ENCODE results near the gene ZNF836.

Gene ZNF836

DNA sequence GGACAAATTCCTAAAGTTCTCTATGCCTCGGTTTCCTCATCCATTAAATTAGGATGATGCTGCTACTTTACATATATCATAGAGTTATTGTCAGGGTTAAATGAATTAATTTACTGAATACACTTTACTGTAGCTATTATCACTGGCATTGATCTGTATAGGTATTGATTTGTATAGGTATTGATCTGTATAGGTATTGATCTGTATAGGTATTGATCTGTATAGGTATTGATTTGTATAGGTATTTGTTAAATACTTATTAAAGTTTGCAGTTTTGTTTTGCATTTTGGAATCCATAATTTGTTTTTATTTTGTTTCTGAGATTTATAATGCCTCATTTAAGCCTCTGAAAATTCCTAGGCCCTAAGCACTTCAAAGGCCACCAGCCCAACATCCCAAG, 16.0 kb upstream of the ZNF836 start:
- no peak for DNase-seq

DNA sequence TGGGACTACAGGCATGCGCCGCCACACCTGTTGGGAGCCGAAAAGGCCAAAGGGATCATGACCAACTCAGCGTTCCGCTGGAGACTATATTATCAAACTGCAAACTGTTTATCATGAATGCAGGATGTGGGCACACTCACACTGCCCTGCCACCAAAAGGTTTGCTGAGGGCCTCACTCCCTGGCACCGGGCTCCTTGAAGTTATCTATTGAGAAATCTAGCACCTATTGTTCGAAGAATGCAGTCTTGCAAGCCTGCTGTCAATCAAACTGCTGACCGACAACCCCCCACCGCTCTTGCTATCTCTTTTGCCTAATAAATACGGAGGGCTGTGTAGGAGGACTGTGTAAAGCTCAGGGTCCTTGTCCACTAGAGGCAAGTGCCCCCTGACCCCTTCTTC, 5.2 kb upstream of the ZNF836 start:
- DNase-seq: no peak

DNA sequence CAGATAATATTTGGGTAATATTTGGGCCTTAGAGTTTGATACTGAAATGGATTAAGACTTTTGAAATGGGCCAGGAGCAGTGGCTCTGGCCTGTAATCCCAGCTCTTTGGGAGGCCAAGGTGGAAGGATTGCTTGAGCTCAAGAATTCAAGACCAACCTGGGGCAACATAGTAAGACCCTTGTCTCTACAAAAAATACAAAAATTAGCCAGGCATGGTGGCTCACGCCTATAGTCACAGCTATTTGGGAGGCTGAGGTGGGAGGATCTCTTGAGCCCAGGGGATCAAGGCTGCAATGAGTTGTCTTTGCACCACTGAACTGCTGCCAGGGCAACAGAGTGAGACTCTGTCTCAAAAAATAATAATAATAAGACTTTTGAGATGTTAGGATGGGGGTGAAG, 926 bp upstream of the ZNF836 start:
- no peak for DNase-seq

DNA sequence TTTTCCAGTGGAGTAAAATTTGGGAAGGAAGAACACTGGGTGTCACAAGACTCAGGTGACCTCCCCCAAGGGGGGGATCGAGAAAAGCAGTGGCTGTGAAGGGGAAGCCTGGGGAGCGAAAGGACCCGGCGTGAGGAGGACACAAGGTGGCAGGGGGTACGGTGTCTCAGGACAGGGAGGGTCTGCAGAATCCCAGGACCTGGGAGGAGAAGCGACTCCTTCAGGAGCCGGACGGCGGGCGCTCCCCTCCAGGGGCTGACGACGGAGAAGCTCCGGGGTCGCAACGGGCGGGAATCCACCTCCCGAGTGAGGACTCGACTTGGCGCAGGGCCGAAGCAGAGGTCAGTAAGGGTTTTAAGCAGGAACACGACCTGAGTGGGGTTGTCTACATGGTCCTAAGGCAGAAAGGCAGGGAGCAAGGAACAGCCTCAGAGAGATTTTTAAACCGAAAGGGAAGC, 529 bp downstream of the ZNF836 start:
- no peak for DNase-seq

DNA sequence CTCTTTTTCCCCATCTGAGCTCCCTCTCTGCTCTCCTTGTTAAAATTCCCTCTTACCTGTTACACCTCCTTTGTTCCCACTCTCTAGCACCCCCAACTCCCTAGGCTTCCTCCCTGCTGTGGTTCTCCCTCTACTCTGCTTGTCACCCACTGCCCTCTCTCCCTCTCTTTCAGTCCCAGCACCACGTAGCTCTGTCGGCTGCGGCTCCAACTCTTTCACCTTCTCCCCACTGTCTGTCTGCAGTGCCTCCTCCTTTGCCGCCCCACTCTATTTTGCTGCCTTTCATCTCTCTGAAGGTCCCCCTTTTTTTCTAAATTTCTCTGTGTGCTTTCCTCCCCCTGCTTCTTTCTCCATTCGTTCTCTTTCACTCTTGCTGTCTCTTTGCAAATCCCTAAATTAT, 1.1 kb downstream of the ZNF836 start:
- no peak for DNase-seq

DNA sequence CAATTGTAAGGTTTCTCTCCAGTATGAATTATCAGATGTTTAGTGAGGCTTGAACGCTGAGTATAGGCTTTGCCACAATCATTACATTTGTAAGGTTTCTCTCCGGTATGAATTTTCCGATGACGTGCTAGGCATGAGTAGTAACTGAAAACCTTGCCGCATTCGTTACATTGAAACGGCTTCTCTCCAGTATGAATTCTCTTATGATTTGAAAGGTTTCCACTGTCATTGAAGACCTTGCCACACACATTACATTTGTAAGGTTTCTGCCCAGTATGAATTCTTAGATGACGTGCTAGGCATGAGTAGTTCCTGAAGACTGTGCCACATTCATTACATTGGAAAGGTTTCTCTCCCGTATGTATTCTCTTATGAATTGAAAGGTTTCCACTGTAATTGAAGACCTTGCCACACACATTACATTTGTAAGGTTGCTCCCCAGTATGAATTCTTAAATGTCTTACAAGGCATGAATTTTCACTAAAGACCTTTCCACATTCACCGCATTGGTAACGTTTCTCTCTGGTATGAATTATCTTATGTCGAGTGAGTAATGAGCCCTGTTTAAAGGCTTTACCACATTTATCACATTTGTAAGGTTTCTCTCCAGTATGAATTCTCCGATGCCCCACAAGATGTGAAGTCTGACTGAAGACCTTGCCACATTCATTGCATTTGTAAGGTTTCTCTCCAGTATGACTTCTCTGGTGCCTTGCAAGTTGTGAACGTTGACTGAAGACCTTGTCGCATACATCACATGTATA, 15.6 kb downstream of the ZNF836 start:
- DNase-seq: no peak

DNA sequence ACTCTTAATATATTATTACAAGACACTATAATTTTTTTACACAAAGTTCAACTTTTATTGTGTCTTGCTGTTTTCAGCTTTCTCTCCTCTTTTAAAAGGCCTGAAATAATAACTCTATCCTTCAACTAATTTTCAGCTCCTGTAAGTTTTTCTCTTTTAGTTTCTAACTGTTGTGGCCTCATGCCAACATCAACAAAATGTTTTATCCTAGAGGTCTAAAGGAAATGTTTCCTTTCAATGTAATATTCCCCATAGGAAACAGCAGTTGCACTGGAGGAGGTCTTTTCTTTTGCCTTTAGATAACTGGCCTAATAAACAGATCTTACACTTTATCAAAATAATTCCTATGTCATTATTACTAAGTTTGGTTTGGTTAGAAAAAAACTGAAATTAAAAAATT, 23.2 kb downstream of the ZNF836 start:
- no peak for DNase-seq

DNA sequence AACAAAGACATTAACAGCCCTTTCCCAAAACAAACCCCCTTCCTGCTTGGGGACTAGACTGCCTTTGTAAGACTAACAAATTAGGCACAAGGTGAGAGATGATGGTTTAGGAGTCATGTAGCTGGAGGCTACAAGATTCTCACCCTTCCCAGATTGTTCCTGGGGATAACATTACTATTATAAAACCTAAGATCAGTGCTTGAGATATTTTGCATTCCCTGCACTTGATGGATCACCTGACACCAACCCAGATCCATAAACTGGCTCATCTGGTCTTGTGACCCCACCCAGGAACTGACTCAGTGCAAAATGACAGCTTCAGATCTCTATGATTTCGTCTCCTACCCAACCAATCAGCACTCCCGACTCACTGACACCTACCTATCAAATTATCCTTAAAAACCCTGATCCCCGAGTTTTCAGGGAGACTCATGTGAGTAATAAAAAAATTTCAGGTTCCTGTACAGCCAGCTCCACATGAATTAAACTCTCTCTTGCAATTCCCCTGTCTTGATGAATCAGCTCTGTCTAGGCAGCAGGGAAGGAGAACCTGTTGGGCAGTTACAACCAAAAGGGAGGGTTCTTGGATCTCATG, 29.3 kb downstream of the ZNF836 start:
- no peak for DNase-seq

DNA sequence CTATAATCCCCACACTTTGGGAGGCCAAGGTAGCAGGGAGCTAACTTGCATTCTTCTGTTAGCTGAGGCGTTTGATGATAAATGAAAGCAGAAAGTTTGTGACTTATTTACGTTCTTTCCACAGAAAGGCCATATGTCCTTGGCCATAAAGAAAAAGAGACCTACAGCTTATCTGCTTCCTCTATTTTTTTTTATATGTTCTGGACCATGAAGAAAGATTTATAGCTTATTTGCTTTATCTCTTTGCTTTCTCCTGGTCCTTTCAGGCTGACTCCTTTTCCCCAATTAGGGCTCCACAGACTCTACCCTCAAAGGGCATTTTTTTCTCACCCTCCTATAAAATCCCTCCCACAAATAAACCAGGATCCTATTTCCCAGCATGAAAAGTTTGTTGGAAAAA, 30.2 kb downstream of the ZNF836 start:
- no peak for DNase-seq

DNA sequence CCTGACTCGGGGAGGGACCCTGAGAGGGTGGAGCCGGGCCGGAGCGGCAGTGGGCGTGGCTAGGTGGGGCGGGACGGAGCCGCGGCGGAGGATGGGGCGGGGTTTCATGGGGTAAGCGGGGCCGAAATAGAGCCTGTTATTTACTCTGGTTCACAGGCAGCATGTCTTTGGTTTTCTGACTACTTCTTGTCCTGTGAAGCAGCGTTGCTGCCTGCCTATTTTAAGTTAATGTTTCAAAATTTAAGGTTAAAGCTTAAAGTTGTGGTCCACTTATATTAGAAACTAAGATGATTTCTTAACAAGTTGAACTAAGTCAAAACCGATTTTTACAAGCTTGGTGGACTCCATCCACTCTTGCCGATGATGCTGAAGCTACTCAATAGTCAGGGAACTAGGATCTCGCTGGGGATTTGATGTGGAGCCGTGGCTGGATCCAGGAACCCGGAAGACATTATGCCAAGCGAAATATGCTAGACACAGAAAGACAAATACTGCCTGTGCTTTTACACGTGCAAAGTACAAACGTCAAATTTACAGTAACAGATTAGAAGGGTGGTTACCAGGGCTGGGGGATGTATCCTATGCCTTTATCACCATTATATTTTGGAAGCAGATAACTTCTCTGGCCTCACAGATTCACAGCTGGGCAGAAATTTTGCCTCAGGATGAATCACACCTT, 31.2 kb downstream of the ZNF836 start:
- DNase-seq: peak in 1 of 2 experiments; percentile 89

DNA sequence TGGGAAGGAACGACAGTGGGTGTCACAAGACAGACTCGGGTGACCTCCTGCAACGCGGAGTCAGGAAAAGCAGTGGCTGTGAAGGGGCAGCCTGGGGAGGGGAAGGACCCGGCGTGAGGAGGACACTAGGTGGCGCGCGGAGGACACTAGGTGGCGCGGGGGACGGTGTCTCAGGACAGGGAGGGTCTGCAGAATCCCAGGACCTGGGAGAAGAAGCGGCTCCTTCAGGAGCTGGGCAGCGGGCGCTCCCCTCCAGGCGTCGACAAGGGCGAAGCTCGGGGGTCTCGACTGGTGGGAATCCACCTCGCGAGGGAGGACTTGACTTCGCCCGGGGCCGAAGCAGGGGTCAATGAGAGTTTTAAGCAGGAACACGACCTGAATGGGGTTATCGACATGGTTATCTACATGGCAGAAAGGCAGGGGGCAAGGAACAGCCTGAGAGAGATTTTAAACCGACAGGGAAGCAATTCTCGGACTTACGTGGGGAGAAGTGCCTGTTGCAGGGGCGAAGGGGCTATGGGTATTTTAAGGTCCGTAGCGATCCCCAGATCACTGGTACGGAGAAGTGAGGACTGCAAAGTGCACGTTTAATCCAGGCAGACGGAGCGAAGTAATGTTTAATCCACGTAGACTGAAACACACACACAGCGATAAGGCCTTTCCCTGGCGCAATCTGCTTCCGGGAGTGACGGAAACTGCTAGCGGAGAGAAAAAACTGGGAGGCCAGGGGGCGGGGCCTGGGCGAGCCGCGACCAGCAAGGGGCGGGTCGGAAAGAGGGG, 32.0 kb downstream of the ZNF836 start, which contains the start of gene ZNF616:
Gene ZNF616 (minus strand): TSS at position 687 of the 780 bp plus-strand sequence. CDS start 9,426 bp downstream, outside the sequence.
- DNase-seq: peak; percentile 58 to 87

DNA sequence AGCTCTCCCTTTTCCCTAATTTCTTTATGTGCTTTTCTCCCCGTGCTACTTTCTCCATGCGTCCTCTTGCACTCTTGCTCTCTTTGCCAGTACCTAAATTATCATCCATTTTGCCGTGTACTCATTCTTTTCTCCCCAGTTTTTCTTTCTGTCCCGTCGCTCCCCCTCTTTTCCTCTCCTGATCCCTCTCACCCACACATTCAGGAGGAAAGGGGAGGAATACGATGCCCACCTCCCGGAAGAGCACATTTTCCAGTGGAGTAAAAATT, 32.5 kb downstream of the ZNF836 start:
- no peak for DNase-seq

DNA sequence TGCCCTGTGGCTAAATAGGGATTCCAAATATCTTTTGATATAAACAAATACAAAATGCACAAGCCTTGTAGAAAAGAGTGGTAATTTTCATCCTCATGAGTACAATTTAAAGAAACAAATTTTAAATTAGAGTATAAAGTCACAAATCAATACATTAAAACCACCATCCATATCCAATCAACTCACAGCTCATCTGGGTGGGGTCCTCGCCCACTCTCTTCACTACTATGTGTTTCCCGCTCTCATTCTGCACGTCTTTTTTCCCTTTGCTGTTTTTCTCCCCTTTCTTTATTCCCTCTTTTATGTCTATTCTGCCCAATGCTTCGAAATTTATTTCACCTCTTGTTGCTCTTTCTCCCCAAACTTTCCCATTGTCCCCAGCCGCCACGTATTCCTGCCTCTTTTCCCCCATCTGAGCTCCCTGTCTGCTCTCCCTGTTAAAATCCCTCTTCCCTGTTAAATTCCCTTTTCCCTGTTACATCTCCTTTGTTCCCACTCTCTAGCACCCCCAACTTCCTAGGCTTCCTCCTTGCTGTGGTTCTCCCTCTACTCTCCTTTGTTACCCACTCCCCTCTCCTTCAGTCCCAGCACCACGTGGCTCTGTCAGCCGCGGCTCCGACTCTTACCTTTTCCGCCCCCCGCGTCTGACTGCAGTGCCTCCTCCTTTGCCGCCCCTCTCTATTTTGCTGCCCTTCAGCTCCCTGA, 33.0 kb downstream of the ZNF836 start:
- DNase-seq: peak in 1 of 2 experiments; percentile 14

DNA sequence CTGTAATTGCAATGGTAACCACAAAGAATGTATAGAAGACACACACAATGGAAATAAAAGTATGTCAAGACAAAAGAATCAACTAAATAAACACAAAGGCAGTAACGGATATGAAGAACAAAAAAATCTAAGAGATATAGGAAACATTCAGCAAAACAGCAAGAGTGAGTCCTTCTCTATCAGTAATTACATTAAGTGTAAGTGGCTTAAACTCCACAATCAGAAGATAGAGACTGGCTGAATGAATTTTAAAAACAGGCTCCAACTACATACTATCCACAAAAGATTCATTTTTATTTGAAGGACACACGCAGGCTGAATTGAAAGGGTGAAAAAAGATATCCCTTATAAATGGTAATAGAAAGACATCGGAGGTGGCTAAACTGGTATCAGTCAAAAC, 51.1 kb downstream of the ZNF836 start:
- no peak for DNase-seq

DNA sequence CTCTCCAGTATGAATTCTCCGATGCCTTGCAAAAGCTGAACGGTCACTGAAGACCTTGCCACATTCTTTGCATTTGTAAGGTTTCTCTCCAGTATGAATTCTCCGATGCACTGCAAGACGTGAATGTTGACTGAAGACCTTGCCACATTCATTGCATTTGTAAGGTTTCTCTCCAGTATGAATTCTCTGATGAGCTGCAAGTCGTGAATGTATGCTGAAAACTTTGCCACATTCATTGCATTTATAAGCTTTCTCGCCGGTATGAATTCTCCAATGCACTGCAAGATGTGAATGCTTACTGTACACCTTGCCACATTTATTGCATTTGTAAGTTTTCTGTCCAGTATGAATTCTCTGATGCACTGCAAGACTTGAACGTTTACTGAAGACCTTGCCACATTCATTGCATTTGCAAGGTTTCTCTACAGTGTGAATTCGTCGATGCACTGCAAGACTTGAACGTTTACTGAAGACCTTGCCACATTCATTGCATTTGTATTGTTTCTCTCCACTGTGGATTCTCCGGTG, 55.8 kb downstream of the ZNF836 start:
- no peak for DNase-seq

DNA sequence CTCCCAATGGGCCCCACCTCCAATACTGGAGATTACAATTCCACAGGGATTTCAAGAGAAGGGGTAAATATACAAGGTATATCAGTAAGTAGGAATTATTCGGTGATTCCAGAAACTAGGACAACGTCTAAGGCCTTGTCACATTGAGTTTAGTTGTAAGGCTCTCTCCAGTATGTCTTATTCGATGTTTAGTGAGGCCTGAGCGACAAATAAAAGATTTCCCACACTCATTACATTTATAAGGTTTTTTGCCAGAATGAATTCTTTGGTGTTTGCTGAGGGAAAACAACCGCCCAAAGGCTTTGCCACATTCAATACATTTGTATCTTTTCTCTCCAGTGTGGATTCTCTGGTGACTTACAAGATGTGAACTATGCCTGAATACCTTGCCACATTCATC, 56.7 kb downstream of the ZNF836 start:
- DNase-seq: no peak

DNA sequence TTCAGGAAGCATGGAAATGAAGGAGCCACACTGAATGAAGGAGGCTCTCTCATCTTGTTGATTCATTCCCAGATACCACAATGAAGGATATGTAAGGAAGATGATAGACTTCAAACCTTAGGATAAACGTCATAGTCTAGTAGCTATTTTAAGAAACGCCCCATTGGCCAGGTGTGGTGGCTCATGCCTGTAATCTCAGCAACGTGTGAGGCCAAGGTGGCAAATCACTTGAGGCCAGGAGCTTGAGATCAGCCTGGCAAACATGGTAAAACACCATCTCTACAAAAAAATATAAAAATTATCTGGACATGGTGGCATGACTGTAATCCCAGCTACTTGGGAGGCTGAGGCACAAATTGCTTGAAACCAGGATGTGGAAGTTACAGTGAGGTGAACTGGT, 58.8 kb downstream of the ZNF836 start:
- DNase-seq: no peak

DNA sequence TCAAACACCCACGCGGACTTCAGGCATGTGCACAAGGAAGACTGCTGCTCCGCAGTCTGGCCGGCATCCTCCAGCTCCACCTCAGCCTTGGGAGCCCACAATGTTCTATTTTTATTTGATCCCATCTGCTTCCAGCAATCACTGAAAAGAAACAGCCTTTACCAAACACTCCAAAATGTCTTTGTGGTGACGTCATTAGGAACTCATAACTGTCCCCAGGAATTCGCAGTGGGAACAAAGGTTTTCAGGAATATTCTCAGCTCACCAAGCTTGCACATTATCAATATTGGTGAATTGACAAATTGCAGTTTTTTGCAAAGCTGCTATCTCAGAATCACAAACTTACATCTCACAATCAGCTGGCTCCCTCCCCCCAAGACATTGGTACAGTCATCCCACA, 60.6 kb downstream of the ZNF836 start:
- DNase-seq: no peak
